ENCODE results near the gene LDLR. TPM values are rescaled to one million over a fixed set of nuclear protein-coding genes. Genes with fewer than 3 reads are reported as not detected.
A peak's percentile ranks its signal among the peaks of the same experiment; 100 is the strongest.
"Not testable (repeated sequence)": the region's sequence is repeated elsewhere in the genome, so short reads cannot be mapped to it uniquely, and the experiment has no call there.

The LDLR gene
- total RNA-seq, 3 donors from 2014 or later (not counting 1 experiment from before 2014, with no cell fraction given) = 84.7 to 172 (median 112) TPM

DNA sequence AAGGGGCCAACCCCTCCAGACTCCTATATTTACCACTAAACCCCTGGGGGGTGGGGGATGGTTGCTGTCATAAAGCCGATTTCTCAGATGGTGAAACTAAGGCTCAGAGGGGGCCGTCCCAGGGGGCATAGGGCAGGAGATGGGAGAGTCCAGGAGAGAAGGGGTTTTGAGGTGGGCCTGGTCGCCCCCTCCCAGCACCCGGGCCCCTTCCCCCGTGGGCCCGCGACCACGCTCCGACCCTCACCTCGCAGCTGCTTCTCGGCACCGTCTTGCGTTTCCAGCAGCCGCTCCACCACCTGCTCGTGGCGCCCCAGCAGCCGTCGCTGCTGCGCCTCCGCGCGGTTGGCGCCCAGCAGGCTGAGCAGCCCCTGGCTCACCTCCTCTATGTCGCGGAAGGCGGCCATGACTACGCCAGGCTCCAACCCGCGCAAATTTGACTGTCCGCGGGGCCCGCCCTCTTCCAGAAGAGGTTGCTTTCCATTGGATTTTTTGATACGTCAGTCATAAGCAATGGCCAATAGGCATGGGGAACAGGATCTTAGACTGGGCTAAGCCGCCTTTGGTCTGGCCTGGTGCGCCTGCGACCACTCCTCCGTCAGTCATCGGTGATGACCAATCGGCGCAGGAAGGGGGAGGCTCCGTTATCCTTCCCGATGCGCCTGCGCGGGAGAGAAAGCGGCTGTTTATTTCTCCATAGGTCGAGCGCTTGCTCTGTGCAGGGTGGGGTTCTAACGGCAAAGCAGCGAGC is 66.3 kb downstream of the LDLR start, which contains the start of gene SPC24:
Gene SPC24 (minus strand): TSS at position 410 of the 748 bp plus-strand sequence. CDS start 6 bp downstream, at position 404.
- Histone ChIP-seq H3K9me3 (ENCODE audit: control insufficient read depth, insufficient read depth, low read length) (no peaks in the 10 kb centered on the region), H3K4me1 (ENCODE audit: control insufficient read depth, insufficient read depth, low read length) (peaks cover 15% of the 10 kb centered on the region), H3K27ac (ENCODE audit: low read length) (peak within 1 kb of the TSS; percentile 23), H3K27me3 (ENCODE audit: control insufficient read depth, insufficient read depth, low read length) (no peaks in the 10 kb centered on the region), H3K36me3 (ENCODE audit: control insufficient read depth, insufficient read depth, low read length) (no peaks in the 10 kb centered on the region), H3K4me3 (ENCODE audit: low read length) (peak within 1 kb of the TSS; percentile 46)
- Mint-ChIP-seq H3K4me3 (peak within 1 kb of the TSS; percentile 94), H3K36me3 (no peaks in the 10 kb centered on the region), H3K27me3 (ENCODE audit: low read depth in 2 of 2) (no peaks in the 10 kb centered on the region), H3K27ac (peak within 1 kb of the TSS; percentile 73 to 85), H3K9me3 (no peaks in the 10 kb centered on the region), H3K4me1 (peaks cover 8 to 17% of the 10 kb centered on the region in 2 donors)
- ATAC-seq (peak; percentile 98 to 99 (median 98)), DNase-seq (peak; percentile 86 to 95)
- intact Hi-C loops (cut with micrococcal nuclease) = no loop called here
- WGBS (ENCODE audit: insufficient coverage) = under 1% methylated on average over 50 of the region's 50 CpGs
- TF ChIP-seq, protein P1, sequence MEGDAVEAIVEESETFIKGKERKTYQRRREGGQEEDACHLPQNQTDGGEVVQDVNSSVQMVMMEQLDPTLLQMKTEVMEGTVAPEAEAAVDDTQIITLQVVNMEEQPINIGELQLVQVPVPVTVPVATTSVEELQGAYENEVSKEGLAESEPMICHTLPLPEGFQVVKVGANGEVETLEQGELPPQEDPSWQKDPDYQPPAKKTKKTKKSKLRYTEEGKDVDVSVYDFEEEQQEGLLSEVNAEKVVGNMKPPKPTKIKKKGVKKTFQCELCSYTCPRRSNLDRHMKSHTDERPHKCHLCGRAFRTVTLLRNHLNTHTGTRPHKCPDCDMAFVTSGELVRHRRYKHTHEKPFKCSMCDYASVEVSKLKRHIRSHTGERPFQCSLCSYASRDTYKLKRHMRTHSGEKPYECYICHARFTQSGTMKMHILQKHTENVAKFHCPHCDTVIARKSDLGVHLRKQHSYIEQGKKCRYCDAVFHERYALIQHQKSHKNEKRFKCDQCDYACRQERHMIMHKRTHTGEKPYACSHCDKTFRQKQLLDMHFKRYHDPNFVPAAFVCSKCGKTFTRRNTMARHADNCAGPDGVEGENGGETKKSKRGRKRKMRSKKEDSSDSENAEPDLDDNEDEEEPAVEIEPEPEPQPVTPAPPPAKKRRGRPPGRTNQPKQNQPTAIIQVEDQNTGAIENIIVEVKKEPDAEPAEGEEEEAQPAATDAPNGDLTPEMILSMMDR (IDR thresholded peaks at IDR 0.05) = no peak

DNA sequence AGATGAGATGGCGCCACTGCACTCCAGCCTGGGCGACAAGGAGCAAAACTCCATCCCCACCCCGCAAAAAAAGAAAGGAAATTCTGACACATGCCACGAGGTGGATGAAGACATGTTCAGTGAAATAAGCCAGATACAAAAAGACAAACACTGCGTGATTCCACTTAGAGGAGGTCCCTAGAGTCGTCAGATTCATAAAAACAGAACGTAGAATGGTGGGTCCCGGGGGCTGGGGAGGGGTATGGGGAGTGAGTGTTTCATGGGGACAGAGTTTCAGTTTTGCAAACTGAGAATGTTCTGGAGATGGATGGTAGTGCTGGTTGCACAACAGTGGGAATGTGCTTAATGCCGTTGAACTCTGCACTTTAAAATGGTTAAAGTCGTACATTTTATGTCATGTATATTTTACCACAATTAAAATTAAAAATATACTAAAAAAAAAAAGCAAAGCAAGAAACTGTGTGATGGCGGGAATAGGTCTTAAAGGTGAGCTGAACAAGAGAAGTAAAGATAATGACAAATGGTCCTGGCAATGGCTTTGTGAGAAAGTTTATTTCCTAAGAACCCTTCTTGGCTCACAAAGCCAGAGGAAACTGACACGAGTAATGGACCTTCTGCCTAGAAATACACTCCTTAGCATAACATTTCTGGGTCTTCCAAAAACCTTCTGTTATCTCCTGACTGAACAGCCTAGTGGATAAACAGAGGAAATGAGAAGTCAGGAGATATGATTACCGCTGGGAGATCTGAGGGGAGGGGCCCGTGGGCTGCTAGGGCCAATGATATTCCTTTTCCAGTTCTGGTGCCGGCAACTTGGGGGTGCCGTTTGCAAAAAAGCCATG is 70.6 kb downstream of the LDLR start:
- WGBS (ENCODE audit: insufficient coverage) = 87% methylated on average over 14 of the region's 16 CpGs
- H3K27ac ChIP-seq (ENCODE audit: low read length) = no peak overlapping the region
- no peak overlapping the region for H3K27ac Mint-ChIP-seq

DNA sequence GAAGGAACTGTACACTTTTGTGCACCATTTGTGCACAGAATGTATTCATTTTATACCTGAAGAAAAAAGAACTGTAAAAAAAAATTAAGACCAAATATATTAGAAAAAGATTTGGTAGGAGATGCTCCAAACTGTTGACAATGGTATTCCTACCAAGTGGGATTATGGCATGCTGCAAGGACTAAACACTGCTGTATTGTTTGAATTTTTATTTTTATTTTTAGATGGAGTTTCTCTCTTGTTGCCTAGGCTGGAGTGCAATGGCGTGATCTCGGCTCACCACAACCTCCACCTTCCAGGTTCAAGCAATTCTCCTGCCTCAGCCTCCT is 71.1 kb downstream of the LDLR start:
- intact Hi-C loops (cut with micrococcal nuclease); H3K4me1 ChIP-seq (ENCODE audit: control insufficient read depth, insufficient read depth, low read length); H3K27me3 Mint-ChIP-seq (ENCODE audit: low read depth in 2 of 2); H3K9me3 ChIP-seq (ENCODE audit: control insufficient read depth, insufficient read depth, low read length); H3K36me3 ChIP-seq (ENCODE audit: control insufficient read depth, insufficient read depth, low read length); H3K9me3 Mint-ChIP-seq; H3K4me3 Mint-ChIP-seq; H3K36me3 Mint-ChIP-seq; H3K27me3 ChIP-seq (ENCODE audit: control insufficient read depth, insufficient read depth, low read length); H3K4me3 ChIP-seq (ENCODE audit: low read length); H3K27ac Mint-ChIP-seq; DNase-seq; H3K4me1 Mint-ChIP-seq; ATAC-seq; H3K27ac ChIP-seq (ENCODE audit: low read length): not testable (repeated sequence)
- WGBS (ENCODE audit: insufficient coverage) = 100% methylated on average over 2 of the region's 2 CpGs

More for the DNA sequence above, 70.6 kb downstream of the LDLR start:
- H3K27me3 ChIP-seq (ENCODE audit: control insufficient read depth, insufficient read depth, low read length) = no peaks in the 10 kb centered on the region
- no peak overlapping the region for H3K4me3 ChIP-seq (ENCODE audit: low read length)
- H3K9me3 ChIP-seq (ENCODE audit: control insufficient read depth, insufficient read depth, low read length) = no peaks in the 10 kb centered on the region
- peaks cover 13% of the 10 kb centered on the region for H3K4me1 ChIP-seq (ENCODE audit: control insufficient read depth, insufficient read depth, low read length)
- Mint-ChIP-seq H3K9me3 (no peaks in the 10 kb centered on the region), H3K4me3 (no peak overlapping the region), H3K27me3 (ENCODE audit: low read depth in 2 of 2) (no peaks in the 10 kb centered on the region), H3K4me1 (peaks cover 8 to 11% of the 10 kb centered on the region in 2 donors), H3K36me3 (no peaks in the 10 kb centered on the region)
- ATAC-seq = no peak
- no peak for DNase-seq
- H3K36me3 ChIP-seq (ENCODE audit: control insufficient read depth, insufficient read depth, low read length) = no peaks in the 10 kb centered on the region
- TF ChIP-seq, protein P1 (IDR thresholded peaks at IDR 0.05) = no peak
- intact Hi-C loops (cut with micrococcal nuclease) = no loop called here

DNA sequence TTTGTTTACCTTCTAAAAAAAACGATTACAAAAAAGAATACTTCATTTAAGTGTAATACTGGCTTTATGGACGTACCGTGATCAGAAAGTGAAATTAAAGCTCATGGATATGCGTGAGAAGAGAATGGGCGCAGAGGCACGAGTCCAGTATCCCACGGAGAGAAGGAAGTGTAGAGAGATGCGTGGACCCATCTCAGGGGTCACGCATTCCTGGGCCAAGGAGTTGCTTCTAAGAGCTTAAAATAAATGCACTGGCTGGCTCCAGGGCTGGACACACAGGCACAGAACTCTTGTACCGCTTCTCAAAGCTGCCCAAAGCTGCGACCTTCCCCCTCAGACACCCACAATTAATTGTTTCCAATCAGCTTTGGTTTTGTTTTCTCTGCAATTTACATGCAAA is 75.0 kb downstream of the LDLR start:
- DNase-seq = no peak
- WGBS (ENCODE audit: insufficient coverage) = 95% methylated on average over 11 of the region's 11 CpGs
- no peaks in the 10 kb centered on the region for H3K27me3 Mint-ChIP-seq (ENCODE audit: low read depth in 2 of 2)
- TF ChIP-seq, protein P1 (IDR thresholded peaks at IDR 0.05) = no peak
- intact Hi-C loops (cut with micrococcal nuclease) = no loop called here
- no peak for ATAC-seq
- H3K27ac ChIP-seq (ENCODE audit: low read length) = no peak overlapping the region
- H3K36me3 Mint-ChIP-seq = no peaks in the 10 kb centered on the region
- H3K9me3 Mint-ChIP-seq = no peaks in the 10 kb centered on the region
- H3K27me3 ChIP-seq (ENCODE audit: control insufficient read depth, insufficient read depth, low read length) = no peaks in the 10 kb centered on the region
- H3K27ac Mint-ChIP-seq = no peak overlapping the region
- no peaks in the 10 kb centered on the region for H3K4me1 ChIP-seq (ENCODE audit: control insufficient read depth, insufficient read depth, low read length)
- no peak overlapping the region for H3K4me3 ChIP-seq (ENCODE audit: low read length)
- H3K36me3 ChIP-seq (ENCODE audit: control insufficient read depth, insufficient read depth, low read length) = no peaks in the 10 kb centered on the region
- no peaks in the 10 kb centered on the region for H3K9me3 ChIP-seq (ENCODE audit: control insufficient read depth, insufficient read depth, low read length)
- H3K4me1 Mint-ChIP-seq = no peaks in the 10 kb centered on the region
- H3K4me3 Mint-ChIP-seq = no peak overlapping the region
